ENCODE data around the gene RCSD1. TPM values are rescaled to one million over a fixed set of nuclear protein-coding genes. Genes with fewer than 3 reads are reported as not detected.

RCSD1 gene
- total RNA-seq, 1 donor from 2014 or later: 3.7 TPM

- DNase-seq (ENCODE audit: low spot score) (no peak), ATAC-seq (peak; percentile 55)
Observed at GRCh38 chr1:167617153-167618147, 12.6 kb upstream of the RCSD1 start.

DNA sequence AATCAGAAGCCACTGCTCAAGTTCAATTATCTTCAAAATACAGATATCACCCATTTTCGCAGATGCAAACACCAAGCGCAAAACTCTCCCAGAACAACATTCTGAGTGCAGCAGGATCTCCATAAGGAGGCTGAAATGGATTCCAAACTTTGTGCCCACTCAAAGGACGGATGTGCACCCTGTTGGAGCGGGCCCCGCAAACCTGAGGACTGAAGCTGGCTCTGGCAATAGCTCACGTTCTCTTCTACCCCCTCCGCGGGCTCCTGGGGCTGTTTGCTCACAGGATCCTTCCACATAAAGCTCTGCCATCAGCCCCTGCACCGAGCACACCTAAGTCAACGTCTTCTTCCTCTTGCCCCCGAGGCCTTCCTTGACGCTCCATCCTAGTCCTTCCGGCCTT lies 11.7 kb upstream of the RCSD1 start:
- no peak for DNase-seq (ENCODE audit: low spot score)
- no peak for ATAC-seq

- ATAC-seq: no peak
Observed at GRCh38 chr1:167618789-167619188, 11.2 kb upstream of the RCSD1 start.

GRCh38 chr1:167620002-167620401 lies 10.0 kb upstream of the RCSD1 start:
- ATAC-seq (no peak), DNase-seq (ENCODE audit: low spot score) (no peak)

More at GRCh38 chr1:167618789-167619188, 11.2 kb upstream of the RCSD1 start:
- no peak for DNase-seq (ENCODE audit: low spot score)

GRCh38 chr1:167621780-167622313 lies 8.2 kb upstream of the RCSD1 start:
- DNase-seq (ENCODE audit: low spot score) (no peak), ATAC-seq (no peak)

GRCh38 chr1:167623951-167624350 lies 6.1 kb upstream of the RCSD1 start:
- ATAC-seq (no peak), DNase-seq (ENCODE audit: low spot score) (no peak)

DNA sequence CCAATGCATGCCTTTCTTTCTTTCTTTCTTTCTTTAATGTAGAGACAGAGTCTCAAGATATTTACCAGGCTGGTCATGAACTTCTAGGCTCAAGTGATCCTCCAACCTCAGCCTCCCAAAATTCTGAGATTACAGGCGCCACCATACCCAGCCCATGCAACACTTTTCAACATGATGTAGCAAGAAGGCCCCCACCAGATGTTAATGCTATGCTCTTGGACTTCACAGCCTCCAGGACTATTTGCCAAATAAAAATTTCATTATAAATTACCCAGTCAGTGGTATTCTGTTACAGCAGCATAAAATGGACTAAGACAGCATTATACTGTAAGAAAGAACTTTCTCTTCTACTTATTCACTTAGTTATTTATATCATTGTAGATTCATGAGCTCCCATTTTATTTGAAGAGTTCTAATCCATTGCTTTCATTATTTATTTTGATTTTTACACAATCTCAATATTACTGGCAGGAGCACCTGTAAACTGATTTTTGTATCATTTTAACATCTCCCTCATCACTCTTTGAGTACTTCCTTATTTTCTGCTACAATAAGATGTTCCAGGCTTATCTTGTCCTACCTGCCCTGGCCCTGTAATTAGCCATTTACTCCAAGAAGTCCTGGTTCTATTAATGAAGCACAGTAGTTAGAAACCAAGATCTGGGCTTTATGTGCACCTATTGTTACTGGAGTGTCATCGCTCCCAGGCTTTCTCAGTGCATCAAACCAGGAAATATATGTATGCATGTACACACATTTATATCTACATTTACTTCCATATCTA lies 4.8 kb upstream of the RCSD1 start:
- no peak for ATAC-seq
- no peak for DNase-seq (ENCODE audit: low spot score)

- peak; percentile 39 for ATAC-seq
Observed at GRCh38 chr1:167627615-167627864, 2.5 kb upstream of the RCSD1 start.

GRCh38 chr1:167627865-167628641 lies 2.0 kb upstream of the RCSD1 start:
- ATAC-seq: no peak
- no peak for DNase-seq (ENCODE audit: low spot score)

More at GRCh38 chr1:167627615-167627864, 2.5 kb upstream of the RCSD1 start:
- no peak for DNase-seq (ENCODE audit: low spot score)

DNA sequence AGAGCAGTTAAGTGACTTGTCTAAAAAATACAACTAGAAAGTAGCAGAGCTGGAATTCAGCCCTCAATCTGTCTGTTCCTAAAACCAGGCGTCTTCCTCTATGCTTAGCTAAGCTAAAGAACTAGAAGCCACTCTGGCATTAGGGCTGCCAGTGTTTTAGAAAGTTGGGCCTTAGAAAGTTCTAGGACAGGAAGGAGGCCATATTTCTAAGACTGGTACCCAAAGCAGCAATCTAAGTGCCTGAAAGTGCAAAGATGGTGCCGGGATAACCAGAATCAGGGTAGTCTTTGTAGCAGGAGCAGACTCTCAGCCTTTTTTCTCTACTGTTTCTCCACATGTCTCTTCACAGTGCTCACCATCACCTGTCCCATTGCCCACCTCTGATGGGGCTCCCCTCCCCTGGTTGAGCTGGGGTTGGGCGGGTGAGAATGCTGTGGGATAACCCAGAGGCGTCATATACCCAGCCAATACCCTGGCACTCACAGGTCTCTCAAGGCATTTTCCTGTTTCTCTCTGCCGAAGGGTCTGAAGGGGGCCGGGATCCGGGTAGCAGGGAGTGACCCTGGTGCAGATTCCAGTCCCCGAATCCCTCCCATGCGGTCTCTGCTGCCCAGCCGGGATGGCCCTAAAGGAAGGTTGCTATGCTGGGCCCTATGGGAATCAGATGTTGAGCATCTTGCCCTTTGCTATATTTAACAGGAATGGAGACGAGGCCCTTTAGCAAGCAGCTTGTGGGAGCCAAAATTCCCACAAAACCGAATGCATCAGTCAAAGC lies 1.1 kb upstream of the RCSD1 start:
- ATAC-seq (no peak), DNase-seq (ENCODE audit: low spot score) (no peak)

- DNase-seq (ENCODE audit: low spot score) (no peak), ATAC-seq (no peak)
Observed at GRCh38 chr1:167630568-167631385, 745 bp downstream of the RCSD1 start.

- ATAC-seq (no peak), DNase-seq (ENCODE audit: low spot score) (no peak)
Observed at GRCh38 chr1:167631386-167631935, 1.4 kb downstream of the RCSD1 start.

DNA sequence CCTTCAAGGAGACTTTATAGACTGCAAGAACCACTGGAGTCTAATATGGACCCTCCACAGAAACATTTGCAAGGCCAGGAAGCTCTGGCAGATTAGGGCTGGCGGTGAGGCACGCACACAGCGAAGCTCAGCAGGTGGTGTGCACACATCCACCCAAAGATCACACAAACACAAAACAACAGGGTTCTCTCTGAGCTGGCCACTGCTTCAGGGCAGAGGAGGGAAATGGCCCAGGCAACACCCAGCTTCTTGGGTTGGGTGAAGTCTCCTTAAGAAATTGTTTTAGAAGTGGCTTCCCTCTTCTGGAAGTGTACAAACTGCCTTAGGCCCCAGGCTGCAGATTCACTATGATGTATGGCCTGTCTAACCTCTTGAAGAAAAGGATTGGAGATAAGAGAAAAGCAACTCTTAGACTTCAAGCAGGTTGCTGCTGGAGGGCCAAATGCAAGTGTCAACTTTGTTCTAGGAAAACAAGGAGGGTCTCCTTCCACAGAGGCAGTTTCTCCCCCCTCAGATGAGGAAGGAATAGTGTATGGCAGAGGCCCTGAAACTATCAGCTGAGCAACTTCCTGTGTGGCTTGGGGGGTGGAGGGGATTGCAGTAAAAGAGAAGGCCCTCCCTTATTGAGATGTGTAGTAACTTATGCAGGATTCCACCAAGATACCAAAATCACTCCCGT lies 2.0 kb downstream of the RCSD1 start:
- ATAC-seq (peak; percentile 35), DNase-seq (ENCODE audit: low spot score) (no peak)

DNA sequence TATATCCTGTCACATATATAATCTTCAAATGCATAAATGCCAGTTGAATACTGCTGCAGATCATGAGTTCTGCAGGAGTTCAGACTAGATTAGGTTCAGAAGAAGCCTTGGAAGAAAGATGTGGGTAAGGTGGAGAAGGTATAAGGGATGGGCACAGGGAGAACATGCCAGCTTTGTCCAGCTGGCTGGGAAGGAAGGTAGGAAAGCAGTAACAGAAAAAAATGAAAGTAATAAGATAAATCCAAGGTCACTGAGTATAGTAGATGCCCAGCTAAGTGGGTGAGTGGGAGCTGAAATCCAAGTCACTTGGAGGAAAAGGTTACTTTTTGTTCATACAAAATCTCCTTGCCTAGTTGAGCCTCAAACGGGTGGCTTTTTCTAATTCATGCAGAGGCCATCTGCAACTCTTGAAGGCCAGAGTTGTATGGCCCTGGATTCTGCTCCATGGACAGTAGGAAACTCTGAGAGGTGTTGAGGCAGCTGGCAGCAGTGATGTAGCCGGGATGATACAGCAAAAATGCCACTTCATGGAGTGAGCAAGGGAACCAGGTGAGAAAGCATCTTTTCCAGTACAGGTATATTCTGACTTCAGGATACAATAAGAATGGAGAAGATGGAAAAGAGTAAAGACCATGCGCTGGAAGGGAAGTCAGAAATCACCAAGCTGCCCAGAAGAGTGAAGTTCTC lies 3.4 kb downstream of the RCSD1 start:
- no peak for ATAC-seq
- DNase-seq (ENCODE audit: low spot score): no peak

DNA sequence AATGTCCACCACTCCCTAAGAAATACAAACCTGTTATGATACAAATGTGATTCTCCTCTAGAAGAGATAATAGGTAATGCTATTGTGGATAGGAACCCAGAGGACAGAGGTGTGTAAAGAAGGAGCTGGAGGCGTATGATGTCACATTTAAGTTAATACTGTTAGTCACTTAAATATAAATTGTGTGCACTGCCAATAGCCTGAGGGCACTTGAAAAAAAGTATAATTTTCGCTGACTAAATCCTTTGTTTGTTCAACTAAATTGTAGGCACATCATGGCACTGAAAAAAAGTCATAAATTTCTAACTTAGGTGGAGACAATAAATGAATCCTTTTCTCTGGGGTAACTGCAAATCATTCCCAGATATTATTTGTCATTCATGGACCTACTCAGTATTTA lies 4.4 kb downstream of the RCSD1 start:
- DNase-seq (ENCODE audit: low spot score) (no peak), ATAC-seq (no peak)

- peak; percentile 49 for ATAC-seq
- DNase-seq (ENCODE audit: low spot score): no peak
Observed at GRCh38 chr1:167635156-167635648, 5.2 kb downstream of the RCSD1 start.

- ATAC-seq: no peak
- no peak for DNase-seq (ENCODE audit: low spot score)
Observed at GRCh38 chr1:167635941-167636340, 5.9 kb downstream of the RCSD1 start.

- ATAC-seq: no peak
Observed at GRCh38 chr1:167638064-167638463, 8.0 kb downstream of the RCSD1 start.

More at GRCh38 chr1:167638064-167638463, 8.0 kb downstream of the RCSD1 start:
- no peak for DNase-seq (ENCODE audit: low spot score)

All from left lobe of liver (tissue), 2 donors.